Breast epithelium (tissue), 3 donors: ENCODE data around the gene ITPRID1.

Experiments used
- CTCF ChIP-seq, 3 donors: fragments of 450-650 bp; IDR thresholded peaks; one replicate each; pipeline ENCODE4 v1.5.1; 2016 to 2017; ENCODE audit warnings: antibody characterized with exemption in 3 of 3, mild to moderate bottlenecking in 3 of 3, moderate library complexity in 3 of 3
- POLR2AphosphoS5 ChIP-seq, 3 donors: sonication (generic); formaldehyde crosslinking; IDR thresholded peaks; one replicate each; pipeline ENCODE4 v1.6.1; 2017; ENCODE audit warnings: antibody characterized with exemption in 3 of 3

GRCh38 chr7:31648288-31648687, 134.4 kb downstream of the ITPRID1 start:
- TF ChIP-seq CTCF (IDR thresholded peaks at IDR 0.05) (no peak), POLR2AphosphoS5 (IDR thresholded peaks at IDR 0.05) (no peak)
